NCI-H510A treated with DMSO at 0.1 percent for 48 hours (cell line): ENCODE measurements around the gene LIFR.

Source experiments
- DNase-seq: peaks from one replicate; lab custom pipeline; 2025; lab: John Stamatoyannopoulos, UW

LIFR gene

GRCh38 chr5:38465702-38466423 lies 90.6 kb downstream of the LIFR start:
- DNase-seq = no peak

DNA sequence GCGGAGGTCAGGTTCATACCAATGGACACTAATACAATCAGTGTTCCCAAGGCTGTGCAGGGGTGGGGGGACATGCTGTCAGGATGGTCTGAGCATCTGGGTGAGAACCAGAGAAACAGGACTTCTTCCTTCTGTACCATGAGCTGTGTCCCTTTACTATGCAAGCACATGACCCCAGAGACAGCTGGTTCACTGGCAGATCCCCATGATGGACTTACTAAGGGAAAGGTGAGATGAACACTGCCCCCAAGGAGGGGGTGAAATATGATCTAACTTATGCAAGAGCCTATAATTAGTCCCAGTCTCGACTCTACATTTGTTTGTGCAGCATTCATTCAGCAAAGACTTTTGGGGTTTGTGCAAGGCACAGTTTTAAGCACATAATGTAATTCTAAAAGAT lies 91.4 kb downstream of the LIFR start:
- DNase-seq = peak; percentile 89

DNA sequence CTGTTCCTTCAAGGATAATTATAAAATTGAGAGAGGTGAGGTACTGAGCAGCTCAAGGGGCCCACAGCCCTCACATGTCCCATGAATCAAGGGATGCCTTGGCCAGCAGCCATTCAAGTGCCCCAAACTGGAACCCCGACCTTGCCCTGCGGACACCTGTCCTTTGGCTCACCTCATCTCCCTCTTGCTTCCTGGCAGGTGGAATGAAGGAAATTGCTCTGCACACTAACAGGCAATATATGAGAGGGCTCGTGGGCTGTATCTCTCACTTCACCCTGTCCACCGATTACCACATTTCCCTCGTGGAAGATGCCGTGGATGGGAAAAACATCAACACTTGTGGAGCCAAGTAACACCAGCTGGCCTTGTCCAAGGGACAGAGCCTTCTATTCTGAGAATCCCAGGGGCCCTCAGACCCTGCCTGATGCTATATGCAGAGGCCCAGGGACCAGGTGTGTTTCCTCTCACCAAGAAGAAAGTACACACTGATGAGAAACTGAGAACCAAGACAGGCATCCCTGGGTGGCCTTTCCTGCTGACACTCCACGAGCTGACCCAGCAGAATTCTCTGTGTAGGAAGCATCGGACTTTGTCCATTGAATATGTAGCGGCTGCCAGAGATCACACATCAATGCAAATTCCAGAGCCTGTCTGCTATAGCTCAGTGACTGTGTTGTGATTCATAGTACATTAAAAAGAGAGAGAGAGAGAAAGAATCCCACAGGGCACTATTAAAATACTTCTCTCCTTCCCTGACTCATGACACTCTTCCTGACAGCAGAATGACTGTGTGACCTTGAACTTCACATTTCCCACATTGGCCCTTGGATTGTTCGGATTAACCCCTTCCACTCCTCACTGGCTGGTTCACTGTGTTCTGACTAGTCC lies 92.6 kb downstream of the LIFR start:
- peak; percentile 23 for DNase-seq

DNA sequence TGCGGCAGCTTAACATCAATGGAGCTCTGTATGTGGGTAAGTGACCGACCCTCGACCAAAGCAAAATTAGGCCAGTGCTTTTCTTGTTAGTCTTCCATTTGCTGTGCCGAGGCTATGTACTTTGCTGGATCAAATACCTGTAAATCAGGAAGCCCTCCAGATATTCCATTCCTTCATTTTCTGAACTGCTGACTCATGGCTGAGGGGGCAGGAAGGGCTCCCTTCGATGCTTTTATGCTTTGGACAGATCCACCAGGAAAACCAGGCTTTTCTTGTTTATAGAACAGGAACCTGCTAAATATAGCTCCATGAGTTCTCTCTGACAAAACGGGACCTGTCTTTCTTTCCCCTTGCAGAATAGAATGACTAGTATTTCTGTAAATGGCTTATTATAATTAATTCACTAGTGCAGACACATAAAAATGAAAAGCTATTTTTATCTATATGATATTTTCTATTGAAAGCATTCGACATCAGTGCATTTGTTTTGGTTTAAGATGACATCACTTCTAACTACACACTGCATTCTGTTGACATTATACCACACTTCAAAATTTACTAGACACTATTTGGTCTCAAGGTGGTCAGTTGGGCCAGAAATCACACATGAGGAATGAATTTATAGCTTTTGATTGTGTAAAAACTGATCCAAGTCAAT lies 93.3 kb downstream of the LIFR start:
- DNase-seq = peak; percentile 26

DNA sequence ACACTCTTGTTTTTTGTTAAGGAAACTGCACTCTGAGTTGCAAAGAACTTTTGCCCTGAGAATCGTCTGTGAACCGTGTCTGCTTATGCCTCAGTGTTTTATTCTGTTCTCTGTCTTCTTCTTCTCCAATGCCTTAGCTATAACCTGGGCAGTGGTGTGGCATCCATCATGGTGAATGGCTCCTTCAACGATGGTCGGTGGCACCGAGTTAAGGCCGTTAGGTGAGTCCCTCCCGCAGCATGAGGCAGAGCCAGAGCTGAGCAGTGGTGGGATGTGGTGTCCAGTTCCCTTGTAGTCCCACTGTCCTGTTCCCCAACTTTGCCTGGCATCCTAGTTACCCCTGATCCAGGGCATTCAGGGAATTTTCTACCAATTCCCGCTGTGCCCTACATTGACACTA lies 98.3 kb downstream of the LIFR start:
- no peak for DNase-seq

GRCh38 chr5:38456657-38457399 lies 99.6 kb downstream of the LIFR start:
- DNase-seq = no peak

- DNase-seq = no peak
Measured at GRCh38 chr5:38455796-38456330, 100.6 kb downstream of the LIFR start.

GRCh38 chr5:38453921-38454320 lies 102.5 kb downstream of the LIFR start:
- no peak for DNase-seq

DNA sequence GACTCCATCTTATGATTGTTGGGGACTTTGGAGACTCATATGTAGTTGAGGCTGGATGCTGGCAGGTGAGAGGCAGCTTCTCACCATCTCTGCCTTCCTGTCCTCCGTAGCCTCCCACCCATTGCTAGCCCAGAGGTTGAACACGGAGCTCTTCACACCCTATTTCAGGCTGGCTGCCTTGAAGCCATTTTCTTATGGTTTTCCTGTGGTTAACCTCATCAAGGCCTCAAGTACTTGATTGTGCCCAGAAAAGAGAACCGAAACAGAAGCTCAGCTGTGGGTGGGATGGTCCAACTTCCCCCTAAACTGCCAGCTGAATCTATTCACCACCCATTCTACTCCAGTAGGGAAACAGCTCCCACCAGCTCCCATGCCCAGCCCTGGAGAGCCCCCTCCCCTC lies 102.9 kb downstream of the LIFR start:
- no peak for DNase-seq

- no peak for DNase-seq
Measured at GRCh38 chr5:38452201-38452600, 104.2 kb downstream of the LIFR start.

GRCh38 chr5:38451074-38451725 lies 105.2 kb downstream of the LIFR start:
- DNase-seq = no peak

DNA sequence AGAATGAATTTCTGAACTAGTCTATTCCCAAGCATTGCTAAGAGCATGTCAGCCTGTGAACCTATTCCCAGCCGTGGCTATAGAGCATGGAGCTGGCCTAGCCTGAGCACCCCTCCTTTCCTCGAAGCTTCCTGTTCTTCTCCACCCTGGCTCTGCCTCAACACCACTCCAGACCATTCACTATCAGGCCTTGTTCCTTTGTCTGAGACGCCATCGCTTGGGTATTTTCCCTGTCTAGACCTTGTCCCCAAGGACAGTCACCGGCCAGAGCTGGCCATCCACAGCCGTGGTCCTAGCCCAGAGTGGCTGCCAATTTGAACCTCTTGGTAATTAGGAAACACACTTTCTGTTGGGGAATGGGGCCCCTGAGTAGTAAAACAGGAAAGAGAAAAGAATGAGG lies 105.8 kb downstream of the LIFR start:
- DNase-seq = no peak

DNA sequence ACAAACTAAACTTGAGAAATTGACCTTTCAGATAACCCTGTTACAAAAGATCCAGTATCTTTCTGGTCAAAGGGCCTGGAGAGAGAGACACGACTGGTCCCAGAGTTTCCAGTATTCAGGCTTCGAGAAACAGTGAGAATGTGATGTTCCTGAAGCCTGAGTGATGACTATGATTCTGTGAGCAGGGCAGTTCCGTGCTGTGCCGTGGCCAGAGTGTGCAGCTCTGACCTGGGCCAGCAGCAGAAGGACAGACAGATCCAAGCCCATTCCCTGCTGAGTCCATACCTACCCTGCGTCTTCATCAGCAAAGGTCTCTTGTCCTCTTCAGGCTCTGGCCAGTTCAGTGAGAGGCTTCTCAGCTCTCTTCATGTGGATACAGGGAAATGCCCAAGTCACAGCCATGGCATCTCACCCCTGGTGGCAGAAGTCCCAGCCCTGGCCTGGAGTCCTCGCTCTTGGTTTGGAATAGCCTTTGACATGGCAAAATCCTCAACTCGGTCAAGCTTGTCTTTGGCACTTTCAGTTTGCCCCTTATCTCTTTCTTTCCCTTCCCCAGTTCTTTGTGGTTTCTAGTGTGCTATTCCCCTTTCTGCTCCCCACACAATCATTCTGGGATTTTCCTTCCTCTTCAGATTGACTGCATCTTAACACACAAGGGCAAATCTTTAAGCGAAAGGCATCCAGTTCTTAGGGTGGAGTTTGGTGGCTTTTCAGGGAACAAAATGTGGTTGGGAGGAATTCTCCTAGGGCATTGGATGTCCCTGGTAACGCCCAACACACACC lies 107.7 kb downstream of the LIFR start:
- no peak for DNase-seq

GRCh38 chr5:38447786-38448185 lies 108.7 kb downstream of the LIFR start:
- DNase-seq = no peak

- no peak for DNase-seq
Measured at GRCh38 chr5:38447056-38447455, 109.4 kb downstream of the LIFR start.

GRCh38 chr5:38446029-38446522 lies 110.4 kb downstream of the LIFR start:
- DNase-seq = no peak

GRCh38 chr5:38445374-38446028 lies 110.9 kb downstream of the LIFR start:
- DNase-seq = peak; percentile 38

- DNase-seq = peak; percentile 67
Measured at GRCh38 chr5:38443390-38443789, 113.1 kb downstream of the LIFR start.

DNA sequence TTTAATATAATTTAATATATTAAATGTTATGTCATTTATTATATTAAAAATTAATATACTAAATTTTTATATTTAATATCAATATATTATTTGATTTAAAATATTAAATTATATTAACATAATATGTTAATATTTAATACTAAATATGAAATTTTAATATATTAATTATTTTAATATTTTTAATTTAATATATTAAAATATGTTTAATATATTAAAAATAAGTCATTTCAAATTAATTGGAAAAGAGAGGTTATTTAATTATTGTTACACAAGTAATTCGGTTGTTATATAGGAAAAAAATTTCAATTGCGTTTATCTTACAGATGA lies 114.2 kb downstream of the LIFR start:
- no peak for DNase-seq
